Activated B cell treated with CpG ODN at 0.5 μM for 24 hours (primary cell): ENCODE data around the gene CNIH3. TPM values are rescaled to one million over a fixed set of nuclear protein-coding genes. Genes with fewer than 3 reads are reported as not detected.

Source experiments
- ATAC-seq: fragments of 200-7000 bp; cut with Tn5 transposase; one replicate; pipeline ENCODE4 v1.10.0; 2021; ENCODE audit warnings: low read depth, mild to moderate bottlenecking, moderate library complexity
- CTCF ChIA-PET: fragments of 350-600 bp; sonication (Branson Sonifier 250); formaldehyde crosslinking; loops from one replicate; lab custom pipeline; 2021; ENCODE audit warnings: antibody characterized with exemption; lab: Charles Lee
- POLR2A ChIA-PET: fragments of 350-600 bp; sonication (Branson Sonifier 250); formaldehyde crosslinking; loops from one replicate; lab custom pipeline; 2021; ENCODE audit warnings: antibody characterized with exemption; lab: Charles Lee
- DNase-seq: peaks from one replicate; pipeline ENCODE4 v3.0.0; 2022
- H3K27ac Mint-ChIP-seq: one replicate; pipeline ENCODE4 v1.8.0; 2020; ENCODE audit warnings: mixed read lengths
- H3K27me3 Mint-ChIP-seq: one replicate; pipeline ENCODE4 v1.8.0; 2021; ENCODE audit warnings: mixed read lengths
- H3K36me3 Mint-ChIP-seq: one replicate; pipeline ENCODE4 v1.8.0; 2021; ENCODE audit warnings: low read depth, mixed read lengths
- H3K4me1 Mint-ChIP-seq: one replicate; pipeline ENCODE4 v1.8.0; 2021; ENCODE audit warnings: mixed read lengths
- H3K4me3 Mint-ChIP-seq: one replicate; pipeline ENCODE4 v1.8.0; 2020; ENCODE audit warnings: mild to moderate bottlenecking, mixed read lengths
- H3K9me3 Mint-ChIP-seq: one replicate; pipeline ENCODE4 v1.8.0; 2020; ENCODE audit warnings: mixed read lengths
- intact Hi-C: fragments of 100-400 bp; cut with micrococcal nuclease; formaldehyde crosslinking; loops from one replicate; pipeline ENCODE4 v1.15.1; 2024
- total RNA-seq: library from RNA; stranded (reverse); gene quantifications from 2 replicates; pipeline ENCODE4 v1.2.3, GENCODE V29; 2022
- TF ChIP-seq, protein P1 (sequence below): fragments of 200-600 bp; IDR thresholded peaks from one replicate; pipeline ENCODE4 v1.8.0; 2022; ENCODE audit warnings: antibody characterized with exemption, mild to moderate bottlenecking

CNIH3 gene
- total RNA-seq, 1 donor from 2014 or later = 1.8 TPM

GRCh38 chr1:224647449-224647848, 31.3 kb downstream of the CNIH3 start:
- H3K36me3 Mint-ChIP-seq = no peaks in the 10 kb centered on the region
- H3K9me3 Mint-ChIP-seq = no peaks in the 10 kb centered on the region
- ATAC-seq = no peak
- H3K27me3 Mint-ChIP-seq = peaks cover 5% of the 10 kb centered on the region
- DNase-seq = no peak
- H3K4me1 Mint-ChIP-seq = no peaks in the 10 kb centered on the region
- TF ChIP-seq, protein P1, sequence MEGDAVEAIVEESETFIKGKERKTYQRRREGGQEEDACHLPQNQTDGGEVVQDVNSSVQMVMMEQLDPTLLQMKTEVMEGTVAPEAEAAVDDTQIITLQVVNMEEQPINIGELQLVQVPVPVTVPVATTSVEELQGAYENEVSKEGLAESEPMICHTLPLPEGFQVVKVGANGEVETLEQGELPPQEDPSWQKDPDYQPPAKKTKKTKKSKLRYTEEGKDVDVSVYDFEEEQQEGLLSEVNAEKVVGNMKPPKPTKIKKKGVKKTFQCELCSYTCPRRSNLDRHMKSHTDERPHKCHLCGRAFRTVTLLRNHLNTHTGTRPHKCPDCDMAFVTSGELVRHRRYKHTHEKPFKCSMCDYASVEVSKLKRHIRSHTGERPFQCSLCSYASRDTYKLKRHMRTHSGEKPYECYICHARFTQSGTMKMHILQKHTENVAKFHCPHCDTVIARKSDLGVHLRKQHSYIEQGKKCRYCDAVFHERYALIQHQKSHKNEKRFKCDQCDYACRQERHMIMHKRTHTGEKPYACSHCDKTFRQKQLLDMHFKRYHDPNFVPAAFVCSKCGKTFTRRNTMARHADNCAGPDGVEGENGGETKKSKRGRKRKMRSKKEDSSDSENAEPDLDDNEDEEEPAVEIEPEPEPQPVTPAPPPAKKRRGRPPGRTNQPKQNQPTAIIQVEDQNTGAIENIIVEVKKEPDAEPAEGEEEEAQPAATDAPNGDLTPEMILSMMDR = no peak
- intact Hi-C loops = no loop called here
- H3K27ac Mint-ChIP-seq = no peak overlapping the region
- H3K4me3 Mint-ChIP-seq = no peak overlapping the region
- ChIA-PET POLR2A (no interaction called here), CTCF (no interaction called here)

DNA sequence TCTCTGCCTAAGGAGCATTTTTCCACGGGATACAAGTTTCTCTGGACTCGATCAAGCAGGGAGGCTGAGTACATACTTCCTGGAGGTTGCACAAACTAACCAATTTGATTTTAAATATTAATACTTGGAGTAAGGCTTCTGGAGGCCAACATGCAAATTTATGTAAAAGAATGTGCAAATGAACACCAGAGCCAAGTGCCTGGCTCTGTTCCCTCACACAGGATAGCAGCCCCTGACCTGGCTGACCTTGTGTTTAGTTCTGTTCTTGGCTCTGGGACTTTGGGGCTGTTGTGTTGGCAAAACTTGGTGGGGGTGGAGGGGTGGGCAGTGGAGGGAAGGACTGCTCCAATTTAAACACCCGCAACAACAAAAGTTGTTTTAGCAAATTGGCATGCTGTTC, 34.2 kb downstream of the CNIH3 start:
- intact Hi-C loops = no loop called here
- TF ChIP-seq, protein P1 = no peak
- H3K27me3 Mint-ChIP-seq = peaks cover 5% of the 10 kb centered on the region
- ATAC-seq (no peak), DNase-seq (no peak)
- no peaks in the 10 kb centered on the region for H3K9me3 Mint-ChIP-seq
- no peaks in the 10 kb centered on the region for H3K36me3 Mint-ChIP-seq
- POLR2A ChIA-PET = no interaction called here
- CTCF ChIA-PET = no interaction called here
- H3K4me1 Mint-ChIP-seq = no peaks in the 10 kb centered on the region
- no peak overlapping the region for H3K27ac Mint-ChIP-seq
- no peak overlapping the region for H3K4me3 Mint-ChIP-seq

GRCh38 chr1:224651188-224651587, 35.1 kb downstream of the CNIH3 start:
- no peak for DNase-seq
- Mint-ChIP-seq H3K27ac (no peak overlapping the region), H3K4me3 (no peak overlapping the region), H3K27me3 (peaks cover 5% of the 10 kb centered on the region), H3K4me1 (no peaks in the 10 kb centered on the region), H3K36me3 (no peaks in the 10 kb centered on the region), H3K9me3 (no peaks in the 10 kb centered on the region)
- POLR2A ChIA-PET = no interaction called here
- CTCF ChIA-PET = no interaction called here
- intact Hi-C loops = no loop called here
- TF ChIP-seq, protein P1 = no peak
- ATAC-seq = no peak

DNA sequence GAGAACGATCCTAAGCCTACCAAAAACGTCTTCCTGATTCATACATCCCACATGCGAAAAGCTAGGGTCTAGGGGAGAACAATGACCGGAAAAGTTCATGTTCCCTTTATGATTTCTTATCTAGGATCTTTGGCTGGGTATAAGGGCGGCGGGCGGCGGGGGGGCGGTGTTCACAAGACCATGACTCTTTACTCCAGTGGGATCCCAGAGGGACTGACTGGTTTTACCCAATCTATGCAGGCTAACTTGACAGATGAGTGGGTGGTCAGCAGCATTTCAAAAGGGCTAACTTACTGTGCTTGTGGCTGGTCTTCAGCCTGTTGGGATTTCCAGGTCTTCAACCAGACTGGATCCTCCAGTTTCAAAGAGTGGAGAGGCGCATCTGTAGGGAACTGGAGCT, 40.3 kb downstream of the CNIH3 start:
- Mint-ChIP-seq H3K27ac (no peak overlapping the region), H3K9me3 (no peaks in the 10 kb centered on the region), H3K27me3 (peaks cover under 1% of the 10 kb centered on the region), H3K36me3 (no peaks in the 10 kb centered on the region), H3K4me1 (no peaks in the 10 kb centered on the region), H3K4me3 (no peak overlapping the region)
- TF ChIP-seq, protein P1 = no peak
- DNase-seq (no peak), ATAC-seq (no peak)
- intact Hi-C loops = no loop called here
- POLR2A ChIA-PET = no interaction called here
- CTCF ChIA-PET = no interaction called here

DNA sequence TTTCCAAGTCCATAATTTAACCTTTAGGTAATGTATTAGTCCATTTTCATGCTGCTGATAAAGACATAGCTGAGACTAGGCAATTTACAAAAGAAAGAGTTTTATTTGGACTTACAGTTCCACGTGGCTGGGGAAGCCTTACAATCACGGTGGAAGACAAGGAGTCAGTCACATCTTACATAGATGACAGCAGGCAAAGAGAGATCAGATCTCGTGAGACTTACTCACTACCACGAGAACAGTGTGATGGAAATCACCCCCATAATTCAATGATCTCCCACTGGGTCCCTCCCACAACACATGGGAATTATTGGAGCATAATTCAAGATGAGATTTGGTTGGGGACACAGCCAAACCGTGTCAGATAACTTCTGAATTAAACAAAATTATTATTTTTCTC, 44.0 kb downstream of the CNIH3 start:
- POLR2A ChIA-PET = no interaction called here
- Mint-ChIP-seq H3K27ac (no peak overlapping the region), H3K9me3 (no peaks in the 10 kb centered on the region), H3K27me3 (peaks cover 3% of the 10 kb centered on the region), H3K36me3 (no peaks in the 10 kb centered on the region), H3K4me1 (no peaks in the 10 kb centered on the region), H3K4me3 (no peak overlapping the region)
- TF ChIP-seq, protein P1 = no peak
- no peak for ATAC-seq
- DNase-seq = no peak
- intact Hi-C loops = no loop called here
- CTCF ChIA-PET = no interaction called here
